ENCODE measurements around the gene BANF2. TPM values are rescaled to one million over a fixed set of nuclear protein-coding genes. Genes with fewer than 3 reads are reported as not detected.

BANF2 gene
- total and polyA plus RNA-seq, 2 of the 13 experiments (the other 11 are each of a cell fraction or from before 2014, with no cell fraction given) = 0.35 TPM; not detected in 1

- TF ChIP-seq ZNF691 (CRISPR knock-in tag; IDR thresholded peaks at IDR 0.05; ENCODE audit: borderline replicate concordance, low read depth) (no peak), SMAD1 (CRISPR knock-in tag; IDR thresholded peaks at IDR 0.05; ENCODE audit: borderline replicate concordance, low read depth) (no peak), ZNF496 (CRISPR knock-in tag; IDR thresholded peaks at IDR 0.05; ENCODE audit: insufficient replicate concordance) (no peak), ZNF576 (CRISPR knock-in tag; IDR thresholded peaks at IDR 0.05) (no peak), ZNF644 (CRISPR knock-in tag; IDR thresholded peaks at IDR 0.05; ENCODE audit: low read depth) (no peak), DNMT3B (CRISPR knock-in tag; conservative IDR thresholded peaks at IDR 0.05) (no peak), ATF4 (CRISPR knock-in tag; IDR thresholded peaks at IDR 0.05) (no peak), FOXO4 (CRISPR knock-in tag; conservative IDR thresholded peaks at IDR 0.05) (no peak), TMF1 (CRISPR knock-in tag; IDR thresholded peaks at IDR 0.05; ENCODE audit: low read depth) (no peak), ZBTB1 (CRISPR knock-in tag; IDR thresholded peaks at IDR 0.05; ENCODE audit: borderline replicate concordance) (no peak), ZNF547 (CRISPR knock-in tag; IDR thresholded peaks at IDR 0.05) (no peak), ISX (CRISPR knock-in tag; conservative IDR thresholded peaks at IDR 0.05) (no peak), RARA (CRISPR knock-in tag; IDR thresholded peaks at IDR 0.05) (no peak), TP53 (CRISPR knock-in tag; conservative IDR thresholded peaks at IDR 0.05) (no peak), ZBTB8A (CRISPR knock-in tag; IDR thresholded peaks at IDR 0.05; ENCODE audit: borderline replicate concordance, low read depth) (no peak), GPBP1L1 (CRISPR knock-in tag; IDR thresholded peaks at IDR 0.05) (no peak)
- TF ChIP-seq, protein P1, sequence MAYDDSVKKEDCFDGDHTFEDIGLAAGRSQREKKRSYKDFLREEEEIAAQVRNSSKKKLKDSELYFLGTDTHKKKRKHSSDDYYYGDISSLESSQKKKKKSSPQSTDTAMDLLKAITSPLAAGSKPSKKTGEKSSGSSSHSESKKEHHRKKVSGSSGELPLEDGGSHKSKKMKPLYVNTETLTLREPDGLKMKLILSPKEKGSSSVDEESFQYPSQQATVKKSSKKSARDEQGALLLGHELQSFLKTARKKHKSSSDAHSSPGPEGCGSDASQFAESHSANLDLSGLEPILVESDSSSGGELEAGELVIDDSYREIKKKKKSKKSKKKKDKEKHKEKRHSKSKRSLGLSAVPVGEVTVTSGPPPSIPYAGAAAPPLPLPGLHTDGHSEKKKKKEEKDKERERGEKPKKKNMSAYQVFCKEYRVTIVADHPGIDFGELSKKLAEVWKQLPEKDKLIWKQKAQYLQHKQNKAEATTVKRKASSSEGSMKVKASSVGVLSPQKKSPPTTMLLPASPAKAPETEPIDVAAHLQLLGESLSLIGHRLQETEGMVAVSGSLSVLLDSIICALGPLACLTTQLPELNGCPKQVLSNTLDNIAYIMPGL (CRISPR knock-in tag; IDR thresholded peaks at IDR 0.05; ENCODE audit: borderline replicate concordance in 1 of 2, low read depth in 1 of 2) = no peak
- TF ChIP-seq, protein P2, sequence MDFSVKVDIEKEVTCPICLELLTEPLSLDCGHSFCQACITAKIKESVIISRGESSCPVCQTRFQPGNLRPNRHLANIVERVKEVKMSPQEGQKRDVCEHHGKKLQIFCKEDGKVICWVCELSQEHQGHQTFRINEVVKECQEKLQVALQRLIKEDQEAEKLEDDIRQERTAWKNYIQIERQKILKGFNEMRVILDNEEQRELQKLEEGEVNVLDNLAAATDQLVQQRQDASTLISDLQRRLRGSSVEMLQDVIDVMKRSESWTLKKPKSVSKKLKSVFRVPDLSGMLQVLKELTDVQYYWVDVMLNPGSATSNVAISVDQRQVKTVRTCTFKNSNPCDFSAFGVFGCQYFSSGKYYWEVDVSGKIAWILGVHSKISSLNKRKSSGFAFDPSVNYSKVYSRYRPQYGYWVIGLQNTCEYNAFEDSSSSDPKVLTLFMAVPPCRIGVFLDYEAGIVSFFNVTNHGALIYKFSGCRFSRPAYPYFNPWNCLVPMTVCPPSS (IDR thresholded peaks at IDR 0.05) = no peak
- TF ChIP-seq, protein P3, sequence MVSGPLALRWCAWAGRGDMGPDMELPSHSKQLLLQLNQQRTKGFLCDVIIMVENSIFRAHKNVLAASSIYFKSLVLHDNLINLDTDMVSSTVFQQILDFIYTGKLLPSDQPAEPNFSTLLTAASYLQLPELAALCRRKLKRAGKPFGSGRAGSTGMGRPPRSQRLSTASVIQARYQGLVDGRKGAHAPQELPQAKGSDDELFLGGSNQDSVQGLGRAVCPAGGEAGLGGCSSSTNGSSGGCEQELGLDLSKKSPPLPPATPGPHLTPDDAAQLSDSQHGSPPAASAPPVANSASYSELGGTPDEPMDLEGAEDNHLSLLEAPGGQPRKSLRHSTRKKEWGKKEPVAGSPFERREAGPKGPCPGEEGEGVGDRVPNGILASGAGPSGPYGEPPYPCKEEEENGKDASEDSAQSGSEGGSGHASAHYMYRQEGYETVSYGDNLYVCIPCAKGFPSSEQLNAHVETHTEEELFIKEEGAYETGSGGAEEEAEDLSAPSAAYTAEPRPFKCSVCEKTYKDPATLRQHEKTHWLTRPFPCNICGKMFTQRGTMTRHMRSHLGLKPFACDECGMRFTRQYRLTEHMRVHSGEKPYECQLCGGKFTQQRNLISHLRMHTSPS (CRISPR knock-in tag; IDR thresholded peaks at IDR 0.05; ENCODE audit: low read depth) = no peak
These were observed 48.5 kb upstream of the BANF2 start (continued) for GRCh38 chr20:17651129-17651759.

All from HepG2 (cell line).